NT2/D1 (cell line): ENCODE results near the gene RIMBP2.

Experiments
- DNase-seq: peaks from one replicate; pipeline ENCODE4 v3.0.0-alpha.2; 2011; ENCODE audit warnings: low read depth, low spot score
- H3K27me3 ChIP-seq: 2 replicates; pipeline ENCODE4 v1.6.0; 2011; ENCODE audit warnings: mild to moderate bottlenecking; ENCODE audit not compliant: insufficient read length, insufficient read depth
- H3K36me3 ChIP-seq: 2 replicates; pipeline ENCODE4 v1.6.1; 2011; ENCODE audit warnings: mild to moderate bottlenecking, low read length, mixed read lengths; ENCODE audit not compliant: insufficient read depth, insufficient read length
- H3K4me1 ChIP-seq: 2 replicates; pipeline ENCODE4 v1.5.1; 2011; ENCODE audit not compliant: insufficient read depth, insufficient read length
- H3K4me3 ChIP-seq: 2 replicates; pipeline ENCODE4 v1.5.1; 2011; ENCODE audit warnings: low read depth; ENCODE audit not compliant: insufficient read length
- H3K9ac ChIP-seq: 2 replicates; pipeline ENCODE4 v1.6.0; 2011; ENCODE audit warnings: low read depth; ENCODE audit not compliant: insufficient read length
- H3K9me3 ChIP-seq: 2 replicates; pipeline ENCODE4 v1.5.1; 2011; ENCODE audit warnings: mild to moderate bottlenecking, low read length; ENCODE audit not compliant: insufficient read depth
- SUZ12 ChIP-seq: IDR thresholded peaks from 2 replicates; pipeline ENCODE4 v1.6.1; 2011; ENCODE audit not compliant: insufficient read length, insufficient read depth; ENCODE audit errors: extremely low read depth
- YY1 ChIP-seq: IDR thresholded peaks from 2 replicates; pipeline ENCODE4 v1.6.1; 2011; ENCODE audit not compliant: insufficient read length, insufficient read depth
- ZNF274 ChIP-seq: IDR thresholded peaks from 2 replicates; pipeline ENCODE4 v1.6.1; 2011; ENCODE audit warnings: mild to moderate bottlenecking, low read depth, low read length

The RIMBP2 gene

GRCh38 chr12:130384234-130384633 is 331.9 kb downstream of the RIMBP2 start:
- no peaks in the 10 kb centered on the region for H3K36me3 ChIP-seq
- TF ChIP-seq ZNF274, result no peak
- no peak for TF ChIP-seq SUZ12
- TF ChIP-seq YY1, result no peak

GRCh38 chr12:130382818-130383217 is 333.3 kb downstream of the RIMBP2 start:
- Histone ChIP-seq H3K36me3 (no peaks in the 10 kb centered on the region), H3K9ac (no peak overlapping the region), H3K4me3 (no peak overlapping the region), H3K27me3 (peaks cover 5% of the 10 kb centered on the region), H3K9me3 (no peaks in the 10 kb centered on the region), H3K4me1 (no peaks in the 10 kb centered on the region)
- TF ChIP-seq YY1, result no peak
- no peak for TF ChIP-seq ZNF274
- no peak for TF ChIP-seq SUZ12
- no peak for DNase-seq

More at GRCh38 chr12:130384234-130384633, 331.9 kb downstream of the RIMBP2 start:
- H3K9ac ChIP-seq, result no peak overlapping the region
- peaks cover 2% of the 10 kb centered on the region for H3K27me3 ChIP-seq
- no peak overlapping the region for H3K4me3 ChIP-seq
- no peaks in the 10 kb centered on the region for H3K9me3 ChIP-seq
- H3K4me1 ChIP-seq, result no peaks in the 10 kb centered on the region
- DNase-seq, result no peak

GRCh38 chr12:130375296-130376287 is 340.5 kb downstream of the RIMBP2 start:
- Histone ChIP-seq H3K4me3 (no peak overlapping the region), H3K9ac (no peak overlapping the region), H3K36me3 (no peaks in the 10 kb centered on the region), H3K27me3 (peaks cover 25% of the 10 kb centered on the region), H3K9me3 (no peaks in the 10 kb centered on the region), H3K4me1 (no peaks in the 10 kb centered on the region)
- DNase-seq, result no peak
- no peak for TF ChIP-seq SUZ12
- TF ChIP-seq ZNF274, result no peak
- TF ChIP-seq YY1, result no peak

GRCh38 chr12:130374083-130374482 is 342.0 kb downstream of the RIMBP2 start:
- no peaks in the 10 kb centered on the region for H3K9me3 ChIP-seq
- H3K27me3 ChIP-seq, result peaks cover 25% of the 10 kb centered on the region
- no peak for TF ChIP-seq YY1
- TF ChIP-seq SUZ12, result no peak
- TF ChIP-seq ZNF274, result no peak
- no peaks in the 10 kb centered on the region for H3K36me3 ChIP-seq
- no peak overlapping the region for H3K9ac ChIP-seq
- no peaks in the 10 kb centered on the region for H3K4me1 ChIP-seq
- DNase-seq, result no peak
- no peak overlapping the region for H3K4me3 ChIP-seq

- TF ChIP-seq SUZ12 (no peak), YY1 (no peak), ZNF274 (no peak)
- no peak overlapping the region for H3K9ac ChIP-seq
These were observed 343.2 kb downstream of the RIMBP2 start for GRCh38 chr12:130372936-130373335.

GRCh38 chr12:130371296-130371695 is 344.8 kb downstream of the RIMBP2 start:
- no peak for DNase-seq
- Histone ChIP-seq H3K36me3 (no peaks in the 10 kb centered on the region), H3K27me3 (peaks cover 28% of the 10 kb centered on the region), H3K9ac (no peak overlapping the region), H3K9me3 (no peaks in the 10 kb centered on the region), H3K4me3 (no peak overlapping the region), H3K4me1 (no peaks in the 10 kb centered on the region)
- TF ChIP-seq ZNF274, result no peak
- TF ChIP-seq YY1, result no peak
- no peak for TF ChIP-seq SUZ12

More at GRCh38 chr12:130372936-130373335, 343.2 kb downstream of the RIMBP2 start:
- H3K36me3 ChIP-seq, result no peaks in the 10 kb centered on the region
- H3K9me3 ChIP-seq, result no peaks in the 10 kb centered on the region
- H3K4me1 ChIP-seq, result no peaks in the 10 kb centered on the region
- no peak for DNase-seq
- no peak overlapping the region for H3K4me3 ChIP-seq
- H3K27me3 ChIP-seq, result peaks cover 22% of the 10 kb centered on the region

- H3K27me3 ChIP-seq, result peaks cover 22% of the 10 kb centered on the region
These were observed 346.3 kb downstream of the RIMBP2 start for GRCh38 chr12:130369816-130370215.

More at GRCh38 chr12:130369816-130370215, 346.3 kb downstream of the RIMBP2 start:
- Histone ChIP-seq H3K9me3 (no peaks in the 10 kb centered on the region), H3K9ac (no peak overlapping the region), H3K4me3 (no peak overlapping the region), H3K4me1 (no peaks in the 10 kb centered on the region), H3K36me3 (no peaks in the 10 kb centered on the region)
- TF ChIP-seq SUZ12 (no peak), YY1 (no peak), ZNF274 (no peak)
- DNase-seq, result no peak
